Heart left ventricle (tissue), 16 donors: ENCODE data around the gene POLR3B. TPM values are rescaled to one million over a fixed set of nuclear protein-coding genes. Genes with fewer than 3 reads are reported as not detected.

Experiments used
- ATAC-seq, 4 donors: fragments of 200-7000 bp; cut with Tn5 transposase; one replicate each; pipeline ENCODE4 v1.9.1; 2020 to 2022; ENCODE audit warnings: moderate library complexity in 4 of 4, mild to moderate bottlenecking in 3 of 4, moderate number of reproducible peaks in 1 of 4
- DNase-seq, 5 donors: peaks; one replicate each; pipeline ENCODE4 v3.0.0-alpha.2; 2020
- H3K27ac ChIP-seq, 12 donors: fragments of 200-600 bp; sonication (generic) in 4 of 12; one replicate each; pipeline versions ENCODE4 v1.5.0 to v1.8.0; 2016 to 2022; ENCODE audit warnings: mild to moderate bottlenecking in 2 of 12
- H3K27me3 ChIP-seq, 9 donors: fragments of 200-600 bp; sonication (generic) in 2 of 9; one replicate each; pipeline versions ENCODE4 v1.5.1 to v1.8.0; 2016 to 2022; ENCODE audit warnings: mild to moderate bottlenecking in 3 of 9
- H3K36me3 ChIP-seq, 9 donors: fragments of 200-600 bp; sonication (generic) in 2 of 9; one replicate each; pipeline versions ENCODE4 v1.5.0 to v1.8.0; 2018 to 2022; ENCODE audit warnings: mild to moderate bottlenecking in 2 of 9
- H3K4me1 ChIP-seq, 12 donors: fragments of 200-600 bp; sonication (generic) in 4 of 12; one replicate each; pipeline versions ENCODE4 v1.5.0 to v1.8.0; 2016 to 2022; ENCODE audit warnings: mild to moderate bottlenecking in 3 of 12
- H3K4me3 ChIP-seq, 12 donors: fragments of 200-600 bp; sonication (generic) in 4 of 12; one replicate each; pipeline versions ENCODE4 v1.5.0 to v1.8.0; 2017 to 2022; ENCODE audit warnings: mild to moderate bottlenecking in 9 of 12, moderate library complexity in 4 of 12
- H3K9me3 ChIP-seq, 12 donors: fragments of 200-600 bp; sonication (generic) in 4 of 12; one replicate each; pipeline versions ENCODE4 v1.5.0 to v1.8.0; 2016 to 2022; ENCODE audit warnings: mild to moderate bottlenecking in 1 of 12
- POLR2A ChIP-seq, 2 donors: fragments of 450-650 bp; IDR thresholded peaks; one replicate each; pipeline ENCODE4 v1.6.1; 2017; ENCODE audit warnings: antibody characterized with exemption in 2 of 2, mild to moderate bottlenecking in 2 of 2, moderate library complexity in 2 of 2
- WGBS, 4 donors: extraction: QIAGEN DNeasy Blood & Tissue Kit in 2 of 4; methylation state at CpG; one replicate each; pipeline versions ENCODE4 v1.1.5 to v1.1.7; 2013 to 2018; 5-methylcytosine and 5-hydroxymethylcytosine counted together
- intact Hi-C, 10 donors: fragments of 100-400 bp; cut with DNase I; formaldehyde crosslinking; loops; one replicate each; pipeline versions ENCODE4 v1.11.1 to v1.14.2; 2022
- polyA plus RNA-seq, 2 donors: library from polyadenylated mRNA; stranded (reverse); fragments of 200-250 nt; gene quantifications; one replicate each; pipeline ENCODE4 v1.2.3, GENCODE V29; 2013
- total RNA-seq, 9 donors: library from RNA; depleted of rRNA in 2 of 9; stranded (reverse); fragments of >200 nt in 2 of 9; fragmentation: NEBNext Ultra II Directional in 3 of 9; extraction: Animal tissue kit (Norgen Biotek cat#: 25700) in 3 of 9; gene quantifications; one replicate each; pipeline versions ENCODE4 v1.1.0 to v1.2.4, GENCODE V29; 2016 to 2023
- TF ChIP-seq, protein P1 (sequence below), 12 donors: fragments of 200-600 bp; sonication (generic) in 4 of 12; IDR thresholded peaks; one replicate each; pipeline versions ENCODE4 v1.5.0 to v1.8.0; 2018 to 2022; ENCODE audit warnings: antibody characterized with exemption in 12 of 12, mild to moderate bottlenecking in 5 of 12
- donor health status: ischemic (EF 13 %, LVEDD 7.1; RV severe dilation, severe dysfunction).
- donor health status: healthy with polysubstance abuse.
- donor health status: DM: no; HTN: yes; CAD: no.
- donor health status: DM: no; HTN: no; CAD: no.
- donor health status: ischemic (EF 25% LVEDD 6.9; RV normal size, moderate dysfunction).
- donor health status: ischemic (EF 25% LVEDD 5.7; RV mildly dilated, moderate dysfunction).
- donor health status: healthy.
- donor health status: DM: yes; HTN: yes; CAD: no.
- donor health status: ischemic (EF 35%, LVEDD 5.7; RV mildly dilated, moderate dysfunction).
- donor health status: nonischemic (EF 11% LVEDD 7.7; RV severe dilation, severe dysfunction).
- donor health status: DM: yes; HTN: yes; CAD: no.
- donor health status: PGD.
- donor health status: ischemic (EF 29% LVEDD 5.4; RV normal size, mild dysfunction).
- donor health status: nonischemic (EF 23%, LVEDD 6.1; RV moderate dilation, normal function).

Gene POLR3B
- total and polyA plus RNA-seq, 11 donors, result 2.5 to 12.3 (median 9.1) TPM

DNA sequence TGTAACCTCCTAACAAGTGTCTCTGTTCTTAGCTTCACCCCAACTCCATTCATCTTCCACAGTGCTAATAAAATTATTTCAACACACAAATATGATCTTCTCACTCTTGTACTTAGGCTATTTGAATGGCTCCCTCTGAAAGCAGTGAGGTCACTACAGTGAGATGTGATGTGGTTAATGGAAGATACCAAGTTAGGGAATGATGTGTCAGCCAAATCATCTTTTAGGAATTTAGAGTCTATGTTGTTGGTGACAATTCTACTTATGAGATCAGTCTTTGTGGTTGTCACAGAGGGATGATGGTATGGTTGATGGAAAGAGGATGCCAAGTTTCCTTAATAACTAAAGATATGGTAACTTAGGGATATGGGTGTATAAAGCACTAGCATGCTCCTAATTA is 57.6 kb downstream of the POLR3B start:
- H3K4me1 ChIP-seq, result peaks cover 0 to 22% (median 10%) of the 10 kb centered on the region in 12 donors
- TF ChIP-seq, protein P1, sequence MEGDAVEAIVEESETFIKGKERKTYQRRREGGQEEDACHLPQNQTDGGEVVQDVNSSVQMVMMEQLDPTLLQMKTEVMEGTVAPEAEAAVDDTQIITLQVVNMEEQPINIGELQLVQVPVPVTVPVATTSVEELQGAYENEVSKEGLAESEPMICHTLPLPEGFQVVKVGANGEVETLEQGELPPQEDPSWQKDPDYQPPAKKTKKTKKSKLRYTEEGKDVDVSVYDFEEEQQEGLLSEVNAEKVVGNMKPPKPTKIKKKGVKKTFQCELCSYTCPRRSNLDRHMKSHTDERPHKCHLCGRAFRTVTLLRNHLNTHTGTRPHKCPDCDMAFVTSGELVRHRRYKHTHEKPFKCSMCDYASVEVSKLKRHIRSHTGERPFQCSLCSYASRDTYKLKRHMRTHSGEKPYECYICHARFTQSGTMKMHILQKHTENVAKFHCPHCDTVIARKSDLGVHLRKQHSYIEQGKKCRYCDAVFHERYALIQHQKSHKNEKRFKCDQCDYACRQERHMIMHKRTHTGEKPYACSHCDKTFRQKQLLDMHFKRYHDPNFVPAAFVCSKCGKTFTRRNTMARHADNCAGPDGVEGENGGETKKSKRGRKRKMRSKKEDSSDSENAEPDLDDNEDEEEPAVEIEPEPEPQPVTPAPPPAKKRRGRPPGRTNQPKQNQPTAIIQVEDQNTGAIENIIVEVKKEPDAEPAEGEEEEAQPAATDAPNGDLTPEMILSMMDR (IDR thresholded peaks at IDR 0.05), result no peak
- ATAC-seq (no peak), DNase-seq (no peak)
- H3K27ac ChIP-seq, result no peak overlapping the region
- H3K4me3 ChIP-seq, result no peak overlapping the region
- H3K36me3 ChIP-seq, result peaks cover 0 to 49% (median 14%) of the 10 kb centered on the region in 9 donors
- no peaks in the 10 kb centered on the region for H3K9me3 ChIP-seq
- intact Hi-C loops, result no loop called here
- no peaks in the 10 kb centered on the region for H3K27me3 ChIP-seq

DNA sequence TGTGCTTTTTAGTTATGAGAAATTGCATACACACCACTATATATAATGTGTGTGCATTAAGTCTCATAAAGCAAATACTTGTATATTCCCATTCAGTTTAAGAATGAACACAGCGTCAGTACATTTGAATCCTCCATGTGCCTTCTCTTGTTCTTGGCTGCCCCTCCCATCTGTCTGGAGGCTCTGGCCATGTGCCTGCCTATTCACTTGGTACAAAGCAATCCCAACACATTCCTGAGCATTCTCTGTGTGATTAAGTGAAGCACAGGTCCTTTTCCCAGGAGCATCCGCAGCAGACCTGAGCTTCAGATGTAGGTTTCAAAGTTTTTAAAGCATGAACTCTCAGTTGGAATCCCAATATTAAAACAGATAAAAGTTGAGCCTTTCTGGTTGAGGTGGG is 58.7 kb downstream of the POLR3B start:
- no peak for TF ChIP-seq POLR2A (IDR thresholded peaks at IDR 0.05)
- TF ChIP-seq, protein P1 (IDR thresholded peaks at IDR 0.05), result no peak
- ATAC-seq, result peak in 2 of 4 donors; percentile 51 to 65
- H3K4me3 ChIP-seq, result no peak overlapping the region
- WGBS, 4 donors, result 68 to 76% (median 74%) methylated on average over 2 of the region's 2 CpGs
- no peaks in the 10 kb centered on the region for H3K27me3 ChIP-seq
- no peak overlapping the region for H3K27ac ChIP-seq
- intact Hi-C loops, result no loop called here
- peaks cover 0 to 38% (median 8%) of the 10 kb centered on the region in 9 donors for H3K36me3 ChIP-seq
- H3K4me1 ChIP-seq, result peaks cover 0 to 22% (median 10%) of the 10 kb centered on the region in 12 donors
- no peaks in the 10 kb centered on the region for H3K9me3 ChIP-seq
- peak in 2 of 5 donors; percentile 31 to 40 for DNase-seq

DNA sequence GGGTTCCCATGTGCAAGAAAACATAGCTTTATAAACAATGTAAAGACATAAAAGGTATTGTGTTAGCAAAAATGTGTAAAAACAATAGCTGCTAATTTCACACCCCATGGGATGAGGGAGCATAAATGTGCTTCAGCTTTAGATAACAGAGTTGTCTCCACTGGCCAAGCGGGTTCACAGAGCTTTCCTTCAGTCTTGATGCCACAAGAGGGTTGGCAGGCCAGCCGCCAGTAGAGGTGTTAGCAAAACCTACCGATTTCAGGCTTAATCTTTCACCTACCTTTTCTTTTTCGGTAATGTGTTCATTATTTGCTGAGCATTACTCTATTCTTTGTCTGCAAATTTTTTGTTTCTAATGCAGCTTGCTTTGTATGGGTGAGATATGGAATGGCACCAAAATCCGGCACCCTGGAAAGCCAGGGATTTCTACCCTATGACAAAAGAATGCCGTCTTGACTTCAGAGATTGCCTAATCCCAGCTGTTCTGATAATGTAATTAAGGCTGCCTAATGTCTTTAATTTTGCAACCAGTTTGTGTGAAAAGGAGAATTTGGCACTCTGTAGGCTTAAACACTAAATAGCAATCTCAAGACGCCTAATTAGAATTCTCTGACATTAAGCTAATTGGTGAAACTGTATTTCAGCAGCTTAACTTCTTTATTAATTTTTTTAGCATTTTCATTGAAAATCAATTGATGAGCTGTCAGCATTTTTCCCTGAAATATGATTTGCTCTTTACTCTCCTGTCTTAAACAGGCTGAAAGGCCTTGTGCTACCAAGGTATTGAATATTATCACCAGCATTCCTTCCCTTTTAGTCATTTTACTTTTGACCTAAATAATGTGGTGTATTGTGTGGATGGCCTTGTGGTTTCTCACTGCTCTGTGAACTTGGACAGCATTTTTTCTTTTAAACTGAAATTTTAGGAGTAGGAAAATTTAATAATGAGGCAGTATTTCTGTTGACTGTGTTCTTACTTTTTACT is 60.7 kb downstream of the POLR3B start:
- 82 to 86% (median 84%) methylated on average over 7 of the region's 7 CpGs for WGBS, 4 donors
- DNase-seq (no peak), ATAC-seq (peak in 2 of 4 donors; percentile 37 to 81)
- H3K4me3 ChIP-seq, result no peak overlapping the region
- peaks cover 0 to 22% (median 10%) of the 10 kb centered on the region in 12 donors for H3K4me1 ChIP-seq
- intact Hi-C loops, result no loop called here
- peaks cover 0 to 26% (median 6%) of the 10 kb centered on the region in 9 donors for H3K36me3 ChIP-seq
- TF ChIP-seq, protein P1 (IDR thresholded peaks at IDR 0.05), result no peak
- no peak for TF ChIP-seq POLR2A (IDR thresholded peaks at IDR 0.05)
- H3K9me3 ChIP-seq, result no peaks in the 10 kb centered on the region
- H3K27ac ChIP-seq, result peak overlapping the region in 4 of 12 donors; percentile 5 to 22 (median 14)
- no peaks in the 10 kb centered on the region for H3K27me3 ChIP-seq

DNA sequence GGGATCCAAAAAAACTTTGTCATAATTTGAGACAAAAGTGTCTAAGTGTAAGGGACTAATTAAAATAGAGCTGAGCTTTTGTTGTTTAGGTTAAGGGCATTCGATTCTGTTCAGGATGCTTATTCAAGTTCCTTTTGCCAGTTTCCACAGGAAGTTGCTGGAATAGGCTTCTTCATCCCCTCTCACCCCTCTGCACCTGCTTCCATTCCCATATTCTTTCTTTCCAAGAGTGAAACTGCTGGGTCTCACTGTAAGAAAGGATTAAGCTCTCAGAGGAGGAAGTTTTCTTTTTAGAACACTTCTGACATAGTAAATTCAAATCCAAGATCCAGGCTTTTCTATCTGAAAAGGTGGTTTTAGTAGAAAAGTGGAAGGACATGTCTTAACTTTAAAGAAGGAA is 61.4 kb downstream of the POLR3B start:
- 38 to 59% (median 52%) methylated on average over 1 of the region's 1 CpG for WGBS, 4 donors
- Histone ChIP-seq H3K27ac (peak overlapping the region in 4 of 12 donors; percentile 5 to 22 (median 14)), H3K27me3 (no peaks in the 10 kb centered on the region), H3K4me3 (no peak overlapping the region), H3K4me1 (peaks cover 0 to 22% (median 10%) of the 10 kb centered on the region in 12 donors), H3K9me3 (no peaks in the 10 kb centered on the region), H3K36me3 (peaks cover 0 to 26% (median 6%) of the 10 kb centered on the region in 9 donors)
- intact Hi-C loops, result no loop called here
- DNase-seq, result no peak
- TF ChIP-seq, protein P1 (IDR thresholded peaks at IDR 0.05), result no peak
- no peak for TF ChIP-seq POLR2A (IDR thresholded peaks at IDR 0.05)
- no peak for ATAC-seq
